GM12865 (cell line): ENCODE results near the gene PWWP2A.

Source experiments
- DNase-seq: peaks from one replicate; pipeline ENCODE4 v3.0.0; 2010; ENCODE audit warnings: low read depth
- H3K4me3 ChIP-seq: 2 replicates; pipeline ENCODE4 v1.5.1; 2011; ENCODE audit warnings: mild to moderate bottlenecking, low read depth, low read length, control low read depth
- CTCF ChIP-seq: IDR thresholded peaks from 2 replicates; pipeline ENCODE4 v1.5.1; 2011; ENCODE audit warnings: low read length, control low read depth, low read depth, inconsistent platforms; ENCODE audit not compliant: insufficient read depth; ENCODE audit errors: missing control alignments

PWWP2A gene

GRCh38 chr5:160064417-160064810, 54.8 kb downstream of the PWWP2A start:
- no peak for DNase-seq
- H3K4me3 ChIP-seq, result no peak overlapping the region
- TF ChIP-seq CTCF, result no peak

GRCh38 chr5:160061770-160062169, 57.5 kb downstream of the PWWP2A start:
- DNase-seq, result no peak
- no peak for TF ChIP-seq CTCF
- H3K4me3 ChIP-seq, result no peak overlapping the region

- no peak overlapping the region for H3K4me3 ChIP-seq
- TF ChIP-seq CTCF, result no peak
- DNase-seq, result no peak
Observed at GRCh38 chr5:160060001-160060400, 59.2 kb downstream of the PWWP2A start.

- no peak for DNase-seq
- H3K4me3 ChIP-seq, result no peak overlapping the region
- TF ChIP-seq CTCF, result no peak
Observed at GRCh38 chr5:160057256-160057655, 62.0 kb downstream of the PWWP2A start.

- no peak for TF ChIP-seq CTCF
- DNase-seq, result no peak
- H3K4me3 ChIP-seq, result no peak overlapping the region
Observed at GRCh38 chr5:160054831-160055230, 64.4 kb downstream of the PWWP2A start.

- no peak for TF ChIP-seq CTCF
Observed at GRCh38 chr5:160054047-160054446, 65.2 kb downstream of the PWWP2A start.

GRCh38 chr5:160049099-160049498, 70.2 kb downstream of the PWWP2A start:
- no peak for DNase-seq
- no peak for TF ChIP-seq CTCF

More at GRCh38 chr5:160054047-160054446, 65.2 kb downstream of the PWWP2A start:
- H3K4me3 ChIP-seq, result no peak overlapping the region
- no peak for DNase-seq

More at GRCh38 chr5:160049099-160049498, 70.2 kb downstream of the PWWP2A start:
- no peak overlapping the region for H3K4me3 ChIP-seq
